Lung (tissue), 12 donors: Measurements from ENCODE around the gene PDE8B. TPM values are rescaled to one million over a fixed set of nuclear protein-coding genes. Genes with fewer than 3 reads are reported as not detected.

Source experiments
- ATAC-seq: fragments of 200-7000 bp; cut with Tn5 transposase; one replicate; pipeline ENCODE4 v1.9.1; 2020; ENCODE audit warnings: moderate number of reproducible peaks; ENCODE audit not compliant: insufficient read depth, low FRiP score
- DNase-seq, 3 donors: peaks; one replicate each; pipeline ENCODE4 v3.0.0-alpha.2; 2013 to 2017
- H3K27ac ChIP-seq, 2 donors: one replicate each; pipeline ENCODE4 v1.5.1; 2013; ENCODE audit warnings: mild to moderate bottlenecking in 2 of 2, moderate library complexity in 2 of 2, control low read depth in 1 of 2, inconsistent platforms in 1 of 2, low read depth in 1 of 2, low read length in 1 of 2
- H3K27me3 ChIP-seq, 3 donors: one replicate each; pipeline ENCODE4 v1.5.1; 2013; ENCODE audit warnings: low read length in 2 of 3; ENCODE audit not compliant: control insufficient read depth in 3 of 3, insufficient read depth in 3 of 3
- H3K36me3 ChIP-seq, 4 donors: one replicate each; pipeline ENCODE4 v1.5.1; 2013; ENCODE audit warnings: low read length in 4 of 4, mild to moderate bottlenecking in 1 of 4, moderate library complexity in 1 of 4; ENCODE audit not compliant: control insufficient read depth in 4 of 4, insufficient read depth in 4 of 4
- H3K4me1 ChIP-seq, 5 donors: one replicate each; pipeline ENCODE4 v1.5.1; 2013; ENCODE audit warnings: low read length in 5 of 5, mild to moderate bottlenecking in 2 of 5, moderate library complexity in 1 of 5; ENCODE audit not compliant: control insufficient read depth in 5 of 5, insufficient read depth in 5 of 5
- H3K4me3 ChIP-seq: one replicate; pipeline ENCODE4 v1.5.1; 2013; ENCODE audit warnings: mild to moderate bottlenecking, control low read depth, moderate library complexity
- H3K9ac ChIP-seq, 2 donors: one replicate each; pipeline ENCODE4 v1.5.1; 2013; ENCODE audit warnings: low read length in 2 of 2, control low read depth in 1 of 2; ENCODE audit not compliant: insufficient read depth in 1 of 2
- H3K9me3 ChIP-seq, 4 donors: one replicate each; pipeline ENCODE4 v1.5.1; 2013; ENCODE audit warnings: low read length in 3 of 4, mild to moderate bottlenecking in 1 of 4, moderate library complexity in 1 of 4; ENCODE audit not compliant: control insufficient read depth in 4 of 4, insufficient read depth in 3 of 4
- CTCF ChIP-seq: IDR thresholded peaks from 2 replicates; pipeline ENCODE4 v1.5.1; 2012; ENCODE audit warnings: mild to moderate bottlenecking; ENCODE audit errors: control extremely low read depth, extremely low read depth
- WGBS, 2 donors: extraction: QIAGEN DNeasy Blood & Tissue Kit; methylation state at CpG; one replicate each; pipeline ENCODE4 v1.1.7; 2013; 5-methylcytosine and 5-hydroxymethylcytosine counted together
- polyA plus RNA-seq, 2 donors: library from polyadenylated mRNA; stranded (reverse); fragments of 200-250 nt; gene quantifications; one replicate each; pipeline ENCODE4 v1.2.1, GENCODE V29; 2013
- total RNA-seq, 2 donors: library from RNA; depleted of rRNA in 1 of 2; stranded (reverse); fragments of >200 nt in 1 of 2; gene quantifications; one replicate each; pipeline ENCODE4 v1.2.1, GENCODE V29; 2014 to 2021
- donor health status: control.
- donor health status: control.
- donor health status: Bipolar disorder and iron deficiency.
- donor health status: healthy.
- donor health status: DM: yes; HTN: yes; CAD: no.

The PDE8B gene
- total and polyA plus RNA-seq, 4 donors = 1.6 to 10.6 (median 2.1) TPM

GRCh38 chr5:77407152-77407551, 196.7 kb downstream of the PDE8B start:
- H3K27ac ChIP-seq = no peak overlapping the region
- no peaks in the 10 kb centered on the region for H3K4me1 ChIP-seq
- no peaks in the 10 kb centered on the region for H3K27me3 ChIP-seq
- peaks cover 0 to 2% (median 0%) of the 10 kb centered on the region in 4 donors for H3K9me3 ChIP-seq
- TF ChIP-seq CTCF = no peak
- ATAC-seq = no peak
- DNase-seq = no peak
- H3K36me3 ChIP-seq = no peaks in the 10 kb centered on the region
- H3K4me3 ChIP-seq = no peak overlapping the region
- WGBS, 2 donors = 94% methylated on average over 10 of the region's 10 CpGs
- H3K9ac ChIP-seq = no peak overlapping the region

- ATAC-seq = no peak
- WGBS, 2 donors = 77 to 83% methylated on average over 10 of the region's 10 CpGs
- Histone ChIP-seq H3K4me1 (no peaks in the 10 kb centered on the region), H3K9ac (no peak overlapping the region), H3K27me3 (no peaks in the 10 kb centered on the region), H3K36me3 (no peaks in the 10 kb centered on the region), H3K4me3 (no peak overlapping the region), H3K9me3 (peaks cover 0 to 2% (median 0%) of the 10 kb centered on the region in 4 donors), H3K27ac (no peak overlapping the region)
- no peak for TF ChIP-seq CTCF
- no peak for DNase-seq
Observed at GRCh38 chr5:77409870-77410621, 199.6 kb downstream of the PDE8B start.

- Histone ChIP-seq H3K27ac (no peak overlapping the region), H3K9me3 (no peaks in the 10 kb centered on the region), H3K9ac (no peak overlapping the region), H3K27me3 (no peaks in the 10 kb centered on the region), H3K4me1 (peaks cover 0 to 3% (median 0%) of the 10 kb centered on the region in 5 donors), H3K36me3 (no peaks in the 10 kb centered on the region), H3K4me3 (no peak overlapping the region)
- DNase-seq (no peak), ATAC-seq (no peak)
- TF ChIP-seq CTCF = no peak
- WGBS, 2 donors = 95 to 99% methylated on average over 7 of the region's 7 CpGs
Observed at GRCh38 chr5:77413049-77413448, 202.6 kb downstream of the PDE8B start.

GRCh38 chr5:77418162-77418561, 207.7 kb downstream of the PDE8B start:
- Histone ChIP-seq H3K9ac (no peak overlapping the region), H3K9me3 (no peaks in the 10 kb centered on the region), H3K27ac (no peak overlapping the region), H3K36me3 (no peaks in the 10 kb centered on the region), H3K4me3 (no peak overlapping the region), H3K4me1 (peaks cover 0 to 6% (median 0%) of the 10 kb centered on the region in 5 donors), H3K27me3 (no peaks in the 10 kb centered on the region)
- DNase-seq = no peak
- TF ChIP-seq CTCF = no peak
- ATAC-seq = no peak
- WGBS, 2 donors = 72 to 83% methylated on average over 5 of the region's 5 CpGs
